GM19238 (cell line): ENCODE results near the gene CYSLTR2.
"Not testable (repeated sequence)": the region's sequence is repeated elsewhere in the genome, so short reads cannot be mapped to it uniquely, and the experiment has no call there.

ENCODE experiments used
- DNase-seq: peaks from one replicate; pipeline ENCODE4 v3.0.0; 2011; ENCODE audit warnings: low spot score; ENCODE audit not compliant: insufficient read length

The CYSLTR2 gene

GRCh38 chr13:48644951-48645350 lies 8.8 kb upstream of the CYSLTR2 start:
- no peak for DNase-seq

GRCh38 chr13:48645845-48646244 lies 7.9 kb upstream of the CYSLTR2 start:
- DNase-seq, result no peak

GRCh38 chr13:48646791-48647190 lies 6.9 kb upstream of the CYSLTR2 start:
- DNase-seq, result no peak

GRCh38 chr13:48647625-48648024 lies 6.1 kb upstream of the CYSLTR2 start:
- DNase-seq, result no peak

GRCh38 chr13:48648446-48648845 lies 5.3 kb upstream of the CYSLTR2 start:
- DNase-seq, result no peak

GRCh38 chr13:48652851-48653471 lies 768 bp upstream of the CYSLTR2 start:
- no peak for DNase-seq

- DNase-seq, result no peak
Measured at GRCh38 chr13:48654511-48654910, 782 bp downstream of the CYSLTR2 start.

- DNase-seq, result no peak
Measured at GRCh38 chr13:48655291-48655690, 1.6 kb downstream of the CYSLTR2 start.

GRCh38 chr13:48656608-48657007 lies 2.9 kb downstream of the CYSLTR2 start:
- no peak for DNase-seq

GRCh38 chr13:48660361-48661076 lies 6.8 kb downstream of the CYSLTR2 start:
- DNase-seq, result no peak

GRCh38 chr13:48661107-48661506 lies 7.4 kb downstream of the CYSLTR2 start:
- no peak for DNase-seq

GRCh38 chr13:48662226-48662625 lies 8.5 kb downstream of the CYSLTR2 start:
- no peak for DNase-seq

- no peak for DNase-seq
Measured at GRCh38 chr13:48667136-48667535, 13.4 kb downstream of the CYSLTR2 start.

GRCh38 chr13:48671421-48671820 lies 17.7 kb downstream of the CYSLTR2 start:
- DNase-seq, result not testable (repeated sequence)

- DNase-seq, result no peak
Measured at GRCh38 chr13:48675247-48675646, 21.5 kb downstream of the CYSLTR2 start.

GRCh38 chr13:48678316-48678715 lies 24.6 kb downstream of the CYSLTR2 start:
- no peak for DNase-seq

GRCh38 chr13:48679941-48680680 lies 26.4 kb downstream of the CYSLTR2 start:
- no peak for DNase-seq

- no peak for DNase-seq
Measured at GRCh38 chr13:48680756-48681392, 27.1 kb downstream of the CYSLTR2 start.

- DNase-seq, result no peak
Measured at GRCh38 chr13:48681905-48682304, 28.2 kb downstream of the CYSLTR2 start.

GRCh38 chr13:48682436-48682835 lies 28.7 kb downstream of the CYSLTR2 start:
- DNase-seq, result no peak

GRCh38 chr13:48686636-48687210 lies 33.0 kb downstream of the CYSLTR2 start:
- DNase-seq, result no peak

GRCh38 chr13:48687249-48687648 lies 33.5 kb downstream of the CYSLTR2 start:
- DNase-seq, result no peak
